GM19035 (cell line): ENCODE results near the gene NRROS.
A peak's percentile ranks its signal among the peaks of the same experiment; 100 is the strongest.
"Not testable (repeated sequence)": the region's sequence is repeated elsewhere in the genome, so short reads cannot be mapped to it uniquely, and the experiment has no call there.

Source experiments
- ATAC-seq: cut with Tn5 transposase; IDR thresholded peaks from one replicate; pipeline ENCODE4 v1.9.1; 2021; ENCODE audit not compliant: unreplicated experiment

The NRROS gene

DNA sequence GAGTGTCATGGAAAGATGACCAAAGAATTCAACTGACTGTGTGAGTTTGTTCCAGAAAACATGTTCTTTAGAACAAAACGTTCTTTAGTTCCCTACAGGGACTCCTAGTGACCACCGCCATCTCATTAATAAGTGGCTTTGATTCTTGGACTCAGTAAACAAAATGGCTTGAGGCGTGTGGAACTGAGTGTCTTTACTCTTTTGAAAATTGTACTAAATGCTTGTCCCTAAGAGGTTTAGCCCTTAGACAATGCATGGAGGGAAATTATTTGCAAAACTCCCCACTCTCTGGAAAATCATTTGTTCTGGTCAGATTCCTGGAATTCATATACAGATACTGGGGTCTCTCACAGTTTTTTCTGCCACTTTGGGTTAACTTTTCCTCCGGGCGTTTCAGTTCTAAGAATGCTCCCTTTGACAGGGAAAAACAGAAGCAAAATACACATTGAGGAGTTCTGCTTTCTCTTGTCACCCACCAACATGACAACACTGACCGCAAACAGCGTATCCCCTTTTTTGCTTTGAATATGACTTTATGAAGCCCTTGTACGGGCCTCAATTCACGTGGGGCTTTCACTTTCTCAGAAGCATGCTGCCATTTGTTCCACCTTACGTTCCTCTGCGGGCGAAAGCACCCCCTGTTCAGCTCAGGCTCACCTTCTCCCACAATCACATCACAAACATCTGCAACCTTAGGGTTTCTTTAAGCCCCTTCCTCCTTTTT, 15.3 kb upstream of the NRROS start:
- peak; percentile 56 for ATAC-seq

GRCh38 chr3:196624907-196625306, 14.6 kb upstream of the NRROS start:
- ATAC-seq, result no peak

DNA sequence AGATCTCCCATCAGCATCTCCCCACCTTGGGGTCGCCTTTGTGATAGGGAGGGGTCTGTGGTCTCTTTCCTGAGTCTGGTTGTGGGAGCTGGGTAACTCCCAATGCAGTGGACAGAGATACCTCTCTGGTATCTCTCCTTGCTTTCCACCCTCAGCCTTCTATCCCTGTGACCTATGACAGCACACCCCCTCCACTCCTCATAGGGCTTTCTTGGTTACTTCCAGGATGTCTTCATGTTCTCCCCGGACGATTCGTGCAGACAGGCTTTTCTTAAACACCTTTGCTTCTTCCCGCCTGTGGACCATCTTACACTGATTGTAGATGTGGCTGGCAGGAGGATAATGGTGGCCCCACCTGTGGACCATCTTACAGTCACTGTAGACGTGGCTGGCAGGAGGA, 14.2 kb upstream of the NRROS start:
- no peak for ATAC-seq

DNA sequence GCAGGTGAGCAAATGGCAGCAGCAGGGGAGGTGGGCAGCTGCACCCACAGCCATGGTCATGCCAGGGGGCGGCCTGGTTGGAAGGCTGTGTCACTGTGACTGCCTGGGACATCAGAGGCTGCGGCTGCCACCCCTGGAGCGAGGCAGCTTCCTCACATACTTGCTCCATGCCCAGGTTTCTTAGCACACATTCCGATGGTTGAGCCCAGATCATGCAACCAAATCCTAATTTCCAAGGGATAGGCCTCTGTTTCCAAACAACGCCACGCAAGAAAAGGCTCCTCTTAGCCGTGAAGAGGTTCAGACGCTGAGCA, 11.6 kb upstream of the NRROS start:
- ATAC-seq, result no peak

- no peak for ATAC-seq
Observed at GRCh38 chr3:196629228-196629627, 10.3 kb upstream of the NRROS start.

GRCh38 chr3:196631682-196632045, 7.8 kb upstream of the NRROS start:
- no peak for ATAC-seq

GRCh38 chr3:196632046-196632751, 7.3 kb upstream of the NRROS start:
- peak; percentile 82 for ATAC-seq

DNA sequence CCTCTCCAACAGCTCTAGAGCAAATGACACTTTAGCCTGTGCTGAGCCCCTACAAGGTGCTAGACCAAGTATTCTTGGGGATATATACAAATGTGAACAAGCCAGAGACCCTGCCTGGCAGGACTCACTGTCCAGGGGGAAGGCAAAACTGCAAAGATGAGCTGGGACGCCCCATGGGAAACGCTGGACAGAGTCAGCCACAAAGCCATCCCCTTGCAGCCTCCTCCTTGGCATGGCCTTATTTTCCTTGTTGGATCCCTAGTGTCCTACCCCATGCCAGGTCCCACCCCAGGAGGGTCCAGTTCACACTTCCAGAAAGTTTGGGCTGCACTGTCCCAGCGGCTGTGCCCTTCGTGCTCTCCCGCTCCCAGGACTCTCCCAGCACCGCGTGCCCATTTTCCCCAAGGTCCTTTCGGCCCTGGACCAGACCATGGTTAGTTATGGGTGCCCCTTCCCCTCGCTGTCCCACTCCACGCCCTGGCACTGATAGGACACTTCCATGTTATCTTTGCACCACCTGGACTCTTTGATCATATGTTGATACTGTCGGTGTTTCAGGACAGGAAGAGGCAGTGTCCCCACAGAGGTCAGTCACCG, 5.8 kb upstream of the NRROS start:
- no peak for ATAC-seq

GRCh38 chr3:196634224-196634623, 5.3 kb upstream of the NRROS start:
- no peak for ATAC-seq

GRCh38 chr3:196634829-196635228, 4.7 kb upstream of the NRROS start:
- ATAC-seq, result no peak

DNA sequence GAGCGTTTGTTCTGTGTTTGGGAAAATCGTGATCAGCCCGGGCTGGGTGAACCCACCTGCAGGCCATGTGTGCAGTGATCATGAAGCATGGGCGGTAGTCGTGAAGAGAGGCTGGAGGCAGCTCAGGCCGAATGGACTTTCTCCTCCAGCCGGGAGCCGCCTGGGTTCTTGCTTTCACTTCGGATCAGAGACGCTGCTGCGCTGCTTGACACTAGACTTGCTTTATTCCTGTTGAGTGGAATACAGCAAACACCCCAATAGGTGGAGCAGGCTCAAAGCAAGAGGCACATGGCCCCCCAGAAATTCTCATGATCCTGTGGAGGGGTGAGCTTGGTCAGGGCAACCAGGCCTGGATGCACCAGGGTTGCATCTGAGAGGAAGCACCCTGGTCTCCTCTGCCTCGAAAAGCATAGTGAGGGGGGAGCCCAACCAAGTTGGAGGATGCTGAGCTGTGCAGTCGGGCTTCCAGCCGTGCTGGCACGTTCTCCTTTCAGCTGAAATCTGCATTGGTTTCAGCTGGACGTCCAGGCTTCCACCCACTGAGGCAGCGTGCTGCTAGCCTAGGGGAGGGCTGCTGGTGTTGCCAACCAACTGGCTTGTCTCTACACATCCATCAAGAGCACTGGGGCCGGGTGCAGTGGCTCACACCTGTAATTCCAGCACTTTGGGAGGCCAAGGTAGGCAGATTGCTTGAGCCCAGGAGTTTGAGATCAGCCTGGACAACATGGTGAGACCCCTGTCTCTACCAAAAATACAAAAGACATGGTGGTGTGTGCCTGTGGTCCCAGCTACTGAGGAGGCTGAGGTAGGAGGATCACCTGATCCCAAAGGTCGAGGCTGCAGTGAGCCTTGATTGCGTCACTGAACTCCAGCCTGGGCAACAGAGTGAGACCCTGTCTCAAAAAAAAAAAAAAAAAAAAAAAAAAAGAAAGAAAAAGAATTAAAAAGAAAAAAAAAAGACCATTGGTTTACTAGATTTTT, 2.8 kb upstream of the NRROS start:
- no peak for ATAC-seq

DNA sequence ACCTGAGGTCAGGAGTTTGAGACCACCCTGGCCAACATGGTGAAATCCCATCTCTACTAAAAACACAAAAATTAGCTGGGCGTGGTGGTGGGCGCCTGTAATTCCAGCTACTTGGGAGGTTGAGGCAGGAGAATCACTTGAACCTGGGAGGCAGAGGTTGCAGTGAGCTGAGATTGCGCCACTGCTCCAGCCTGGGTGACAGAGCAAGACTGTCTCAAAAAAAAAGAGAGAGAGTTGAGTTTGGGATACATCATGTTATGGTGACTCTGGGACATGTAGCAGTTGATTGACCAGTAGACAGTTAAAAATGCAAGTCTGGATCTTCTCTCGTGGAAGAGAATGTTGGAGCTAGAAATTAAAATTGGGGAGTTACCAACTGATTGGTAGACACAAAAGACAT, 1.6 kb upstream of the NRROS start:
- not testable (repeated sequence) for ATAC-seq

DNA sequence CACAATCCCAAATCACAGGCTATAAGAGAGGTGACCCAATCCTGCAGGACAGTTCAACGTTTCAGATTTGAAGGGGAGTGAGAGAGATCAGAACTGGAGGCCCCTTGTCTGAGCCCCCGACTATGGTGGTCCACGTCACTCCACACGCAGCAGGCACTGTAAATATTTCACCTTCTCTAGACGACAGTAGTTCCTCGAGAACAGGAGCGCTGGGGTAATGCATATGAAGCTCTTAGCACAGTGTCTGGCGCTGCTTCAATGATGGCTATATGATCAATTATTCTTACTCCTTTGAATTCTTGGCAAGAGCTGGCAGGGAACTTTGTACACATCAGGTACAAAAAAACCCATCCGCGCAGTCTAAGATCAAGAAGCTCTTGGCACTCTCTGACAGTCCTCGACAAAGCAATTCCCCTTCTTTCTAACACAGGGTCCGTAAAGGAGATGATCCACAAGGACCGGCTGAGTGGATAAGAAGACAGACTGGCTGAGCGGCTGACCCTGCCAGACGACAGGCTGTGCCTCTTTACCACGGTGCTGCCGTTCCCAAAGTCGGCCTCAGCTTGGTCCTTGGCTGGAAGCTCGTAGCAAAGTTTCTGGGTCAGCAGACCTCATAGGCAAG, 522 bp upstream of the NRROS start:
- no peak for ATAC-seq

- ATAC-seq, result no peak
Observed at GRCh38 chr3:196640297-196641018, 964 bp downstream of the NRROS start.

GRCh38 chr3:196641333-196642054, 2.0 kb downstream of the NRROS start:
- ATAC-seq, result no peak

GRCh38 chr3:196642434-196642833, 2.9 kb downstream of the NRROS start:
- ATAC-seq, result no peak

GRCh38 chr3:196643201-196643749, 3.8 kb downstream of the NRROS start:
- peak; percentile 68 for ATAC-seq

- ATAC-seq, result no peak
Observed at GRCh38 chr3:196643761-196644160, 4.3 kb downstream of the NRROS start.

GRCh38 chr3:196645096-196645495, 5.6 kb downstream of the NRROS start:
- no peak for ATAC-seq
